NB4 (cell line): Measurements from ENCODE around the gene POLA1.
"Not testable (repeated sequence)": the region's sequence is repeated elsewhere in the genome, so short reads cannot be mapped to it uniquely, and the experiment has no call there.

Experiments
- DNase-seq: peaks from one replicate; pipeline ENCODE4 v3.0.0; 2010; ENCODE audit warnings: low read depth
- H3K4me3 ChIP-seq: one replicate; pipeline ENCODE4 v1.5.1; 2011; ENCODE audit warnings: mild to moderate bottlenecking, low read depth, low read length, moderate library complexity
- MAX ChIP-seq: IDR thresholded peaks from 2 replicates; pipeline ENCODE4 v1.6.1; 2011; ENCODE audit warnings: low read depth, low read length
- MYC ChIP-seq: IDR thresholded peaks from 2 replicates; pipeline ENCODE4 v1.6.1; 2011; ENCODE audit warnings: low read depth, low read length
- POLR2A ChIP-seq: IDR thresholded peaks from 2 replicates; pipeline ENCODE4 v1.6.1; 2011; ENCODE audit warnings: mild to moderate bottlenecking; ENCODE audit not compliant: insufficient read length; ENCODE audit errors: extremely low read depth
- TF ChIP-seq, protein P1 (sequence below): IDR thresholded peaks from one replicate; pipeline ENCODE4 v1.5.1; 2012; ENCODE audit warnings: low read depth, low read length

POLA1 gene

GRCh38 chrX:24805201-24805600 lies 111.5 kb downstream of the POLA1 start:
- H3K4me3 ChIP-seq: no peak overlapping the region
- no peak for DNase-seq
- TF ChIP-seq, protein P1, sequence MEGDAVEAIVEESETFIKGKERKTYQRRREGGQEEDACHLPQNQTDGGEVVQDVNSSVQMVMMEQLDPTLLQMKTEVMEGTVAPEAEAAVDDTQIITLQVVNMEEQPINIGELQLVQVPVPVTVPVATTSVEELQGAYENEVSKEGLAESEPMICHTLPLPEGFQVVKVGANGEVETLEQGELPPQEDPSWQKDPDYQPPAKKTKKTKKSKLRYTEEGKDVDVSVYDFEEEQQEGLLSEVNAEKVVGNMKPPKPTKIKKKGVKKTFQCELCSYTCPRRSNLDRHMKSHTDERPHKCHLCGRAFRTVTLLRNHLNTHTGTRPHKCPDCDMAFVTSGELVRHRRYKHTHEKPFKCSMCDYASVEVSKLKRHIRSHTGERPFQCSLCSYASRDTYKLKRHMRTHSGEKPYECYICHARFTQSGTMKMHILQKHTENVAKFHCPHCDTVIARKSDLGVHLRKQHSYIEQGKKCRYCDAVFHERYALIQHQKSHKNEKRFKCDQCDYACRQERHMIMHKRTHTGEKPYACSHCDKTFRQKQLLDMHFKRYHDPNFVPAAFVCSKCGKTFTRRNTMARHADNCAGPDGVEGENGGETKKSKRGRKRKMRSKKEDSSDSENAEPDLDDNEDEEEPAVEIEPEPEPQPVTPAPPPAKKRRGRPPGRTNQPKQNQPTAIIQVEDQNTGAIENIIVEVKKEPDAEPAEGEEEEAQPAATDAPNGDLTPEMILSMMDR: no peak
- TF ChIP-seq MAX (no peak), POLR2A (no peak), MYC (no peak)

GRCh38 chrX:24819807-24820206 lies 126.1 kb downstream of the POLA1 start:
- DNase-seq, H3K4me3 ChIP-seq: not testable (repeated sequence)

DNA sequence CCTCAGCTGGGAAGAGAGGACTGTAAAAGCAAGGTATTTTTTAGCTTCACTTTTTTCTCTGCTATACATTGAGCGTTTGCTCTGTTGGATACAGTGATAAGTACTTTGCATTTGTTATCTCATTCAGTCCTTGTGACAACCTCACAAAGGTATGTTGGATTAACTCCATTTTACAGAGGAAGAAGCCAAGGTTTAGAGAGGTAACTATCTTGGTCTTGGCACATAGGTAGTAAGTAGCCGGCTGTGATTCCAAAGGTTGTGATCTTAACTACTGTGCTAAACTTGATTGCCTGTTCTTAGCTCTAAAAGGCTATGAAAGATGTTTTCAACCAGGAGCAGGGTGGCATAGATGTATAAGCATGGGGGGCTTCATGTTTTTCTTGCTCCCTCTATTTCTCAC lies 134.4 kb downstream of the POLA1 start:
- H3K4me3 ChIP-seq: no peak overlapping the region
- TF ChIP-seq, protein P1: no peak
- TF ChIP-seq MAX (no peak), MYC (no peak), POLR2A (no peak)
- DNase-seq: no peak

- no peak for DNase-seq
- TF ChIP-seq MYC (no peak), POLR2A (no peak), MAX (no peak)
- TF ChIP-seq, protein P1: no peak
- H3K4me3 ChIP-seq: no peak overlapping the region
Observed at GRCh38 chrX:24828600-24828999, 134.9 kb downstream of the POLA1 start.

DNA sequence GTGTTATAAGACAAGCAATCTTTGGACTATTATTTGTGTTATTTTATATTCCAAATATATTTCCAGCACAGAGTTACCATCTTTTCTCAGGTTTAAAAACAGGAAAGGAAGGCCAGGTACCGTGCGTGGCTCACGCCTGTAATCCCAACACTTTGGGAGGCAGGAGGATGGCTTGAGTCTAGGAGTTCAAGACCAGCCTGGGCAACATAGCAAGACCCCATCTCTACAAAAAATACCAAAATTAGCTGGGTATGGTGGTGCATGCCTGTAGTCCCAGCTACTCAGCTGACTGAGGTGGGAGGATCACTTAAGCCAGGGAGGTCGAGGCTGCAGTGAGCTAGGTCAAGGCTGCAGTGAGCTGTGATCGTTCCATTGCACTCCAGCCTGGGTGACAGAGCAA lies 140.0 kb downstream of the POLA1 start:
- TF ChIP-seq MAX (no peak), POLR2A (no peak), MYC (no peak)
- TF ChIP-seq, protein P1: no peak
- H3K4me3 ChIP-seq: no peak overlapping the region
- DNase-seq: no peak

DNA sequence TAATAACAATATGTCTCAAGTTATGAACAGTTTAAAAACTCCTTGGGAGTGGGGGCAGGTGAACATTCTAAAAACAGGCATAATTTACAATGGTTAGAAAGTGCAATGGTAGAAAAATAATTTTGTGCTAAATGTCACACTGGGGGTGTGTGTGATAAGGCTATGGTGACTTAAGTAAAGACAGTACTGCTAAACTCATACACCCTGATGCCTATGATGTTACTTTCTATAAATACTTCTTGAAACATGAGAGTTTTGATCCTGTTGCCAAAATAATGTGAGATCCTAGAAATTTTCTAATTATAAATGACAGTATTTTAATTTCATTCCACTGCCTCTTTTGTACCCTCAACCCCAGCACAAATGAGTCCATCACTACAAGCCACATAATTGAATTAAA lies 144.2 kb downstream of the POLA1 start:
- TF ChIP-seq MAX (no peak), POLR2A (no peak), MYC (no peak)
- TF ChIP-seq, protein P1: no peak
- no peak for DNase-seq
- H3K4me3 ChIP-seq: no peak overlapping the region
